Urinary bladder (tissue), 4 donors: ENCODE results near the gene RADX. TPM values are rescaled to one million over a fixed set of nuclear protein-coding genes. Genes with fewer than 3 reads are reported as not detected.
"Not testable (repeated sequence)": the region's sequence is repeated elsewhere in the genome, so short reads cannot be mapped to it uniquely, and the experiment has no call there.

Source experiments
- DNase-seq: peaks from one replicate; pipeline ENCODE4 v3.0.0-alpha.2; 2015; ENCODE audit errors: extremely low spot score
- H3K27ac ChIP-seq: one replicate; pipeline ENCODE4 v1.5.1; 2013; ENCODE audit warnings: low read depth, mild to moderate bottlenecking, moderate library complexity
- H3K36me3 ChIP-seq: one replicate; pipeline ENCODE4 v1.6.1; 2013; ENCODE audit warnings: mild to moderate bottlenecking, moderate library complexity; ENCODE audit not compliant: insufficient read depth
- H3K4me1 ChIP-seq: one replicate; pipeline ENCODE4 v1.6.1; 2013; ENCODE audit warnings: mild to moderate bottlenecking, moderate library complexity; ENCODE audit not compliant: insufficient read depth
- H3K4me3 ChIP-seq: one replicate; pipeline ENCODE4 v1.5.1; 2013; ENCODE audit warnings: low read depth, low read length
- WGBS: extraction: QIAGEN DNeasy Blood & Tissue Kit; methylation state at CpG from one replicate; pipeline ENCODE4 v1.1.7; 2013; 5-methylcytosine and 5-hydroxymethylcytosine counted together
- polyA plus RNA-seq: library from polyadenylated mRNA; stranded (reverse); fragments of 200-250 nt; gene quantifications from one replicate; pipeline ENCODE4 v1.2.3, GENCODE V29; 2013
- total RNA-seq: library from RNA; depleted of rRNA; stranded (reverse); fragments of >200 nt; gene quantifications from one replicate; pipeline ENCODE4 v1.2.3, GENCODE V29; 2014
- donor health status: healthy with polysubstance abuse.
- donor health status: healthy.

The RADX gene
- total and polyA plus RNA-seq, 2 donors = 1.3 to 7.3 TPM

GRCh38 chrX:106626789-106627188, 15.0 kb downstream of the RADX start:
- H3K27ac ChIP-seq = no peak overlapping the region
- no peak overlapping the region for H3K4me3 ChIP-seq
- H3K36me3 ChIP-seq = no peaks in the 10 kb centered on the region
- H3K4me1 ChIP-seq = no peaks in the 10 kb centered on the region
- DNase-seq = no peak

GRCh38 chrX:106631615-106632014, 19.8 kb downstream of the RADX start:
- Histone ChIP-seq H3K36me3 (no peaks in the 10 kb centered on the region), H3K4me1 (no peaks in the 10 kb centered on the region), H3K4me3 (no peak overlapping the region), H3K27ac (no peak overlapping the region)
- DNase-seq = no peak

- Histone ChIP-seq H3K4me1 (no peaks in the 10 kb centered on the region), H3K36me3 (no peaks in the 10 kb centered on the region), H3K27ac (no peak overlapping the region), H3K4me3 (no peak overlapping the region)
- 74% methylated on average over 1 of the region's 1 CpG for WGBS
- DNase-seq = no peak
Observed at GRCh38 chrX:106649523-106650428, 38.0 kb downstream of the RADX start.

- H3K36me3 ChIP-seq, H3K4me3 ChIP-seq, DNase-seq, H3K27ac ChIP-seq, H3K4me1 ChIP-seq: not testable (repeated sequence)
- 92% methylated on average over 2 of the region's 2 CpGs for WGBS
Observed at GRCh38 chrX:106653625-106654024, 41.8 kb downstream of the RADX start.

GRCh38 chrX:106670631-106671030, 58.9 kb downstream of the RADX start:
- no peak for DNase-seq
- Histone ChIP-seq H3K4me3 (no peak overlapping the region), H3K27ac (no peak overlapping the region), H3K36me3 (no peaks in the 10 kb centered on the region), H3K4me1 (no peaks in the 10 kb centered on the region)
- WGBS = 61% methylated on average over 1 of the region's 1 CpG

- no peak for DNase-seq
- Histone ChIP-seq H3K4me3 (no peak overlapping the region), H3K27ac (no peak overlapping the region), H3K36me3 (no peaks in the 10 kb centered on the region), H3K4me1 (no peaks in the 10 kb centered on the region)
- 82% methylated on average over 4 of the region's 4 CpGs for WGBS
Observed at GRCh38 chrX:106672527-106672926, 60.7 kb downstream of the RADX start.

- Histone ChIP-seq H3K4me3 (no peak overlapping the region), H3K36me3 (no peaks in the 10 kb centered on the region), H3K4me1 (no peaks in the 10 kb centered on the region), H3K27ac (no peak overlapping the region)
- 37% methylated on average over 2 of the region's 2 CpGs for WGBS
- no peak for DNase-seq
Observed at GRCh38 chrX:106680716-106681115, 68.9 kb downstream of the RADX start.

GRCh38 chrX:106684207-106684606, 72.4 kb downstream of the RADX start:
- Histone ChIP-seq H3K36me3 (no peaks in the 10 kb centered on the region), H3K4me3 (no peak overlapping the region), H3K4me1 (no peaks in the 10 kb centered on the region), H3K27ac (no peak overlapping the region)
- no peak for DNase-seq
- 89% methylated on average over 4 of the region's 4 CpGs for WGBS

- no peak for DNase-seq
- Histone ChIP-seq H3K36me3 (no peaks in the 10 kb centered on the region), H3K4me1 (no peaks in the 10 kb centered on the region), H3K27ac (no peak overlapping the region), H3K4me3 (no peak overlapping the region)
- WGBS = 82% methylated on average over 7 of the region's 7 CpGs
Observed at GRCh38 chrX:106692425-106693065, 80.8 kb downstream of the RADX start.

- H3K4me3 ChIP-seq = no peak overlapping the region
- H3K27ac ChIP-seq = no peak overlapping the region
- no peak for DNase-seq
- 52% methylated on average over 3 of the region's 3 CpGs for WGBS
- H3K36me3 ChIP-seq = no peaks in the 10 kb centered on the region
- H3K4me1 ChIP-seq = no peaks in the 10 kb centered on the region
Observed at GRCh38 chrX:106696502-106696901, 84.7 kb downstream of the RADX start.

- Histone ChIP-seq H3K4me3 (no peak overlapping the region), H3K36me3 (no peaks in the 10 kb centered on the region), H3K4me1 (no peaks in the 10 kb centered on the region), H3K27ac (no peak overlapping the region)
- DNase-seq = no peak
- WGBS = 47% methylated on average over 3 of the region's 3 CpGs
Observed at GRCh38 chrX:106698693-106699092, 86.9 kb downstream of the RADX start.

GRCh38 chrX:106702636-106703035, 90.9 kb downstream of the RADX start:
- no peak for DNase-seq
- WGBS = 60% methylated on average over 1 of the region's 1 CpG
- Histone ChIP-seq H3K4me1 (no peaks in the 10 kb centered on the region), H3K36me3 (no peaks in the 10 kb centered on the region), H3K27ac (no peak overlapping the region), H3K4me3 (no peak overlapping the region)

GRCh38 chrX:106706466-106706865, 94.7 kb downstream of the RADX start:
- Histone ChIP-seq H3K4me1 (no peaks in the 10 kb centered on the region), H3K36me3 (no peaks in the 10 kb centered on the region), H3K27ac (no peak overlapping the region), H3K4me3 (no peak overlapping the region)
- DNase-seq = no peak
- WGBS = 96% methylated on average over 3 of the region's 3 CpGs

GRCh38 chrX:106707771-106708454, 96.1 kb downstream of the RADX start:
- DNase-seq = no peak
- no peaks in the 10 kb centered on the region for H3K36me3 ChIP-seq
- no peak overlapping the region for H3K27ac ChIP-seq
- WGBS = 38% methylated on average over 3 of the region's 3 CpGs
- no peak overlapping the region for H3K4me3 ChIP-seq
- no peaks in the 10 kb centered on the region for H3K4me1 ChIP-seq
